Activated CD8-positive, alpha-beta memory T cell treated with anti-CD3 and anti-CD28 coated beads, Interleukin-2, amount 50 U/mL, for 24 hours (primary cell): ENCODE results near the gene FAM168B.
"Not testable (repeated sequence)": the region's sequence is repeated elsewhere in the genome, so short reads cannot be mapped to it uniquely, and the experiment has no call there.

ENCODE experiments used
- DNase-seq: peaks from one replicate; pipeline ENCODE4 v3.0.0-alpha.2; 2020; ENCODE audit errors: extremely low read depth

Gene FAM168B

GRCh38 chr2:131093006-131093695 is at the start of gene FAM168B:
TSS of gene FAM168B (minus strand) at chr2:131093460. CDS start at chr2:131082646, 10,814 bp downstream.
- peak; percentile 49 for DNase-seq

GRCh38 chr2:131142849-131143248 is 49.6 kb upstream of the FAM168B start:
- no peak for DNase-seq

DNA sequence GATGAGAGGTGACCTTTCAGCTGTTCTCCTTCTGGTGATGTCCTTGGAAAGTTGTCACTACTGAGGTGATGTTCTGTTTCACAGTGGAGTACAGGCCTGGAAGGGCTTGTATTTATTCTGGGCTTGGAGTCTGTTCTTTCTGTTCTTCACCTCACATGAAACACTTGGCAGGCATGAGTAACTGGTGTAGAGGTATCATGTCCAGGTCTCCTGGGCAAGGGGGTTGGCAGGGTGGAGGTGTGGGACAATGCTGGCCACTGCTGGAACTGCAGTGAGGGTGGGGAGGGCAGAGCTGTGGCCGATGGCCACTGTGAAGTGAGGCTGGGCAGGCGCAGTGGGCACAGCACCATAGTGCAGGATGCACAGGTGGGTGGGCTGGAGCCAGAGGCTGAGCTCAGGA is 47.3 kb upstream of the FAM168B start:
- DNase-seq: no peak

GRCh38 chr2:131132729-131133128 is 39.5 kb upstream of the FAM168B start:
- DNase-seq: no peak

- no peak for DNase-seq
Observed at GRCh38 chr2:131130298-131130596, 37.0 kb upstream of the FAM168B start.

DNA sequence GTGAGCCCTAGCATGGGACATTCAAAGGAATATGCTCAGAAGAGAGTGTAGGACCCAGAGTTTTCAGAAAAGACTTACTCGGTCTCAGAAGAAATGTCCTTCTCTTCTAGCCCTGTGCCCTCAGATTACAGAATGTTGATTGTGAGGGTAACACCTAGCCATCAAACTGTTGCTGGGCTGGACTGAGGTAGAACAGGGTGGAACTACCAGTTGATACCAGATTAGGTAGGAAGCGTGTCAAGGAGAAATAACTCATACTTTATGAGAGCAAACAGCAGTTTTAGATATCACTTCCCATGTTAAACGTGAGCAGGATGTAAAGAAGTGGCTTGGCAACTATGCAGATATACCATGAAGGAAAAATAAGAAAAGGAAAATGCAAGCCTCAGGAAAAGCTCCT is 34.7 kb upstream of the FAM168B start:
- DNase-seq: no peak

DNA sequence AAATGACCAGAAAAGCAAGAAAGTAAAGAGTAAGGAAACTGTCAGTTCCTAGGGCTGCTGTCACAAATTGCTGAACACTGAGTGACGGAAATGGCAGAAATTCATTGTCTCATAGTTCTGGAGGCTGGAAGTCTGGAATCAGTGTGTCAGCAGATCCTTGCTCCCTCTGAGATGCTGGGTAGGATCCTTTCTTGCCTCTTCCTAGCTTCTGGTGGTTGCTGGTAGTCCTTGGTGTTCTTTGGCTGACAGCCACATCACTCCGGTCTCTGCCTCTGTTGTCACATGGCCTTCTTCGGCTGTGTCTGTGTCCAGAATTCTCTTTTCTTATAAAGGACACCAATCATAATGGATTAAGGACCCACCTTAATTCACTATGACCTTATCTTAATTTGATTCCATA is 33.8 kb upstream of the FAM168B start:
- no peak for DNase-seq

- DNase-seq: no peak
Observed at GRCh38 chr2:131126436-131126835, 33.2 kb upstream of the FAM168B start.

DNA sequence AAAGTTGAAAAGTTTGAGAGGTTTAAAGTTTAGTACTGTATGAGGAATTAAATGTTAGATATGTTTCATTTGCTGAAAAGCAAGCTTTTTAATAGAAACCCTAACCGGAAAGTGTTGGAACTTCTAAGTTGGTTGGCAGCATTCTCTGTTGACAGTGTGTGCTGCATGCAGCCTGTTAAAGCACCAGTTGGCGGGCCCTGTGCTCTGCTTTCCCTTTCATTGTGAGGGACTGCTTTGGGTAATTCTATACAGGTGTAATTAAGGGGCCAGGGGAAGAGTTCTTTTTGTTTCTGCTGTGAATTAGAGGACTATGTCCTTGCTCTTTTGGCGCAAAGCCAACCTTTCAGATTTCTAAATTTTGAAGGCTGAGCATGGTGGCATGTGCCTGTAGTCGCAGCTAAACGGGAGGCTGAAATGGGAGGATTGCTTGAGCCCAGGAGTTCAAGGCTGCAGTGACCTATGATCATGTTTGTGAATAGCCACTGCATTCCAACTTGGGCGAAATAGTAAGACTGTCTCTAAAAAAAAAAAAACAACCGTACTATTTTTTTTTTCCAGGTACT is 32.0 kb upstream of the FAM168B start:
- no peak for DNase-seq

- no peak for DNase-seq
Observed at GRCh38 chr2:131123192-131123591, 29.9 kb upstream of the FAM168B start.

GRCh38 chr2:131122496-131122895 is 29.2 kb upstream of the FAM168B start:
- DNase-seq: no peak

DNA sequence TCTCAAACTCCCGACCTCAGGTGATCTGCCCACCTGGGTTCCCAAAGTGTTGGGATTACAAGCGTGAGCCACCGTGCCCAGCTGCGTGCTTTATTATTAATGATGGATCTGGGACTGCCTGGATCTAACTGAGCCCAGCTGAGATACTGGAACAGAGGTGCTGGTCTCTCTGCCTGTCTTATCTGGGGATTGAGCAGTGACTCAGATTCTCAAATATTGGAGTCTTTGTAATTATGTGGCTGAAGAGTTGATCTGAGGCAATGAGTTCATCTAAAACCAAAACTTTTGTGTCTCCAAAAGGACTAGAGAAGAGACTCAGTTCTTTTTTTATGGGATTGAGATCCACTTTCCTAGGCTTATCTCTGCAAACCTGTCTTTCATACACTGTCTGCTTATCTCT is 28.2 kb upstream of the FAM168B start:
- no peak for DNase-seq

DNA sequence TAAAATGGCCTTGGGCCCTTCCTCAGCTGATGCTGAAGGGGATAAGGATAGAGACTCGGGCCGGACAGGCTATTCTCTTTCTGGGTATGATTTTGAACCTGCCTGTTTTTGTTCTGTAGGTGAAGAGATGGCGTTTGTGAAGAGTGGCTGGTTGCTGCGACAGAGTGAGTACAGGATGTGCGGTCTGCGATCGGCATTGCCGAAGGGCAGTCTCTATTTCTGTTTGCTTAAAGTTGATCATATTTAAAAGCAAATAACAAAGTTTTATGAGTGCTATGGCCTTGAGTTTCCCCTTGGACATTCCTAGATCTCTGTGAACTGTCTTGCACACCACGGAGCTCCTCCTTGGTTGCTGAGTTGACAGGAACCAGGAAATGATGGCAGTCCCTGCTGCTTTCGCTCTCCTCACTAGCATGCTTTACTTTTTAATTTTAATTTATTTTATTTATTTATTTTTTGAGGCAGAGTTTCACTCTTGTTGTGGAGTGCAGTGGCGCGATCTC is 27.6 kb upstream of the FAM168B start:
- no peak for DNase-seq

DNA sequence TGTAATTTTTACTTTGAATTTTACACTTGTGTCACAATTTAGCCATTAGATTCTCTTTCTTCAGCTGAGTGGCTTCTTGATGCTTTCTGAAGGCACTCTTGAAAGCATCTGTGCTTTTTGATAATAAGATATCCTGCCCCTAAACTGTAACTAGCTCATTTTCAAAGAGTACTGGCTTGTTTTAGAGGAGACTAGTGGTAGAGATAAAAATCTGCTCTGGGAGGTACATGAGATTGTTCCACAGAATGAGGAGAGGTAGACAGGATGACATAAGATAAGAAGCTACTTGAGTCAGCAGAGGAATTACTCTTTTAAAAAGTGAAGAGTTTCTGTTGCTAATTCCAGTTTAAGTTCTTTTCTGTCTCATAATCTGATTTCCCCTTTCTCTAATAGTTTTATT is 22.5 kb upstream of the FAM168B start:
- no peak for DNase-seq

- DNase-seq: not testable (repeated sequence)
Observed at GRCh38 chr2:131114950-131115349, 21.7 kb upstream of the FAM168B start.

DNA sequence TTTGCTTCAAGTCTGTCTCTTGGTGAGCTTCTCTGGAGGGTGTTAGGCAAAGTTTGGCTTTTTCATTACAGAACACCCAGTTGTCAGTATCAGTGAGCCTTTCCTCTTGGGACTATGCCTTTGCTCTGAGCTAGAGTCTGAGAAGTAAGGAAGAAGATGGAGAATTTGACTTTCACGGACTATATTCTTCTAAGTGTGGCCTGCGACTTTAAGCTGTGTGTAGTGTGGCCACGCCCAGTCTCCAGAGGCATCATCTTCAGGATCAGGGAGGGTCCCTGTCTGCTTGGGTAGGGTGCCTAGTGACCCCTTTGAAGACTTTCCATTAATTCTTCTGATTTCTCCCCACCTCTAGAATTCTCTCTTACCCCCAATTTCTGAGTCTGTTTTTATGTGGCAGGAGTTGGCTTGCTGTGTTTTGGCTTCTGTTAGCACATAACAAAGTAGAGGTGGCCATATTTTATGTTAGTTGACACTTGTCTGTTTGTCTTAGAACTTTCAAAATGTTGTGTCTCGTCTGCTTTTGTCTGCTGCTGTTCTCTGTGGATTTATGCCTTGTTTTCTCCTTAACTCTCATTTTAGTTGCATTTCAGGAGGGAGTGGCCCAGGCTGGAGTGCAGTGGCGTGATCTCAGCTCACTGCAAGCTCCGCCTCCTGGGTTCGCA is 20.4 kb upstream of the FAM168B start:
- DNase-seq: no peak

DNA sequence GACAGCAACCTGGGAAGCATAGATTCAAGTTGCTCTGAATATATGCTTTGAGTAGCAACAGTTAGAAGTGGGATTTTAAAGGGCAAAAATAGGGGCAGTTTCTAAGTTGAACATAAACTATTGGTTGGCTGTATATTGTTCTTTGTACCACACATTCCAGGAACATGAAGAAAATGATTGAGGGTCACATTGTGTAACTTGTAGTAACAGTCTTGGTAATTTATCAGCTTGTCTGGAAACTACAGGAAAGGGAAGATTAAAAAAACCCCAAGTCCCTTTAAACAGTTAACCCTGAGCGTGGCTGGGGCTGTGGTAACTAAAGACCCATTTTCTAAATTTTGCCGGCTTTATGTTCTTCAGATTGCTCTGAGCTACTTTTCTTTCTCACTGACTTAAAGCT is 19.3 kb upstream of the FAM168B start:
- DNase-seq: no peak

GRCh38 chr2:131105950-131106801 is 12.9 kb upstream of the FAM168B start:
- DNase-seq: no peak

DNA sequence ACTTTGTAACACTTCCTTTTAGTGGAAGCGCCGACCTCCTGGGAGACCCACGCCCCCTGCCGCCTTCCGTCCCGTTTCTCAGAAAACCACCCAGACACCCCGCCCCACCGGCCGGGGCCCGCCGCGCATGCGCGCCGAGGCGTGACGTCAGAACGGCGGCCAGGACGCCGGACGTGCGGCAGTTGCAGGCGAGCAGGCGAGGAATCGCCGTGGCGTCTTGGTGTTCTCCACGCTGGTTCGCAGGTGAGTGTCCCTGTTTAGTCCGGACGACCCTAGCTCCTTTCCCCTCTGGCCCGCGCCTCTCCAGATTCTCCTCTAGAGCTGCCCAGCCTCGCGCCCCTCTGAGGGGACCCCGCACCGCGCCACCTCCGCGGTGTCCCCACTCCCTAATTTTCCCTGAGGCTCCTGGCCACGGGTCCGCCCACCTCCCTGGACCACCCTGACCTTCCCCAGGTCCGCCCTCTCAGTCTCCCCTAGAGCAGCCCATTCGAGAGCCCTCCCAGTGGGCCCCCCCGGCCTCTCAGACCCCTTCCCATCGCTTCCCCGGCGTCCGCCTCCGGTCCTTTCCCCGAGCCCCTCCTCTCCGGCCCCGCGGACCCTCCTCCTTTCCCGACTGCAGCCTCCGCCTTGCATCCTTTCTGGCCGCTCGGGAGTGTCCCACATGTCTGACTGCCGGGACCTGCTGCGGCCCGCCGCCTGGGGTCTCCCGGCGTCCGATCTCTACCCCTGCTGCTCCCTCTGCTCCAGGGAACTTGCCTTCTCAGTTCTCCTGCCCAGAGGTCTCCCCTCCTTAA is 12.1 kb upstream of the FAM168B start, which contains the start of gene PLEKHB2:
PLEKHB2 (plus strand) TSS at position 181 of the 794 bp plus-strand sequence. CDS start 15,606 bp downstream, outside the sequence.
- DNase-seq: peak; percentile 70

DNA sequence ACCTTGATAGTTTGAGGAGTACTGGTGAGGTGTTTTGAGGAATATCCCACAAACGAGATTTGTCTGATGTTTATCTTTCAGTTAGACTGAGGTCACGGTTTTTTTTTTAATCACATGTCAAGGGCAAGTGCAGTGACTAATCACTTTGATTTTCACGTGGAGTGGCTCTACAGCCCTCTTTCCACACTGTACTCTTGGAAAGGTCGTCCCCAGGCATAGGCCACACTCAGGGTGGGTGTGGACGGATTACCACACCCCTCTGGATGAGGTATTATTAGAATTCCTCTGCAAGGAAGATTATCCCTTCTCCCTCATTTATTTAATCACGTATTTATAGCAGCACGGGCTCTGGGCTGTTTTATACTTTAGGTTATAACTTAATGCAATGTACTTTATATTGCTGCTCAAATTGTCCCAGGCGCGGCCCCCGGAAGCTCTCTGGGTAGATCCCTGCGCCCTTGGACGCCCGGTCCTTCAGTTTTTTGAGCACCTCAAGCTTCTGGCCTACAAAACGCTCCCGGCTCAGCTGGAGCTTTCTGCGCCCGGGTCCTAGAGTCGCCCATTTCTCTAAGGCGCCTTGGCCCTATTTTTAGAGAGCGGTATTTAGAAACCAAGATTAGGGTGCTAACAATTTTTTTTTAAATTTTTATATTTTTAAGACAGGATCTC is 11.4 kb upstream of the FAM168B start:
- no peak for DNase-seq

DNA sequence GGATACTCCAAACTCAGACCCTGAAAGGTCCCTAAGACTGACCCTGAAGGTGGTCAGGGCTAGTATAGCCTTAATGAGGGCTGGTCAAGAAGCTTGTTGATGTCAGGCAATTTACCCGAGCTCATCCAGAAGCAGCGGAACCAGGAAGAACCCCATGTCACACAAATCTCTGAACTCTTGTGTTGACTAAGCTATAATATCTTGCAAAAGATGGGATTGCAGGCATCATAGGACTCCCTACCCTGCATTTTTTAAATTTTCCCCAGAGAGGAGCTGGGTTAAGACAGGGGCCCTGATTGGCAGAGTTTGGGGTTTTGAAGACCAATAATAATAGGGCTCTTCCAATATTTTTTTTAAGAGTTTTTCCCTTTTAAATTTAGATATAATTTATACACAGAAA is 9.9 kb upstream of the FAM168B start:
- no peak for DNase-seq
